HL-60/S4 treated with phorbol 12-myristate 13-acetate at 8.2 ng/mL for 4 days and 3 days (cell line): ENCODE measurements around the gene ERV3-1.
"Not testable (repeated sequence)": the region's sequence is repeated elsewhere in the genome, so short reads cannot be mapped to it uniquely, and the experiment has no call there.

Experiments used
- in situ Hi-C: fragments of 300-500 bp; cut with MboI; formaldehyde crosslinking; loops from 2 replicates; pipeline ENCODE4 v1.15.0; 2022; ENCODE audit warnings: low sequenced_read_pairs

Gene ERV3-1

GRCh38 chr7:65001291-65001814, 5.1 kb downstream of the ERV3-1 start:
- in situ Hi-C loops = no loop called here

- in situ Hi-C loops = no loop called here
Observed at GRCh38 chr7:64999165-65000004, 7.1 kb downstream of the ERV3-1 start.

DNA sequence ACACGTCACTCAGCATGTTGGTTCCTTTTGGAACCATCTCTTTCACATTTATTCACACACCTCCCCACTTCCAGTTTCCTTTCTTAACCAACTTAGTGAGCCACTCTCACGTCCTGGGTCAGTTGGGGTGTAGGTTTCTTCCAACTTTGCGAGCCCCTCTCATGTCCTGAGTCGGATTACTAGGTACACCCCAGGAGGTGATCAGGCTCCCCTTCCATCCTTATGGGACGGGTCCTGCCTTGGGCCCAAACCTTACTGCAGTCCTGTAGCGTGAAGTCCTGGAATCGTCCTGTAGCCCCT, 7.7 kb downstream of the ERV3-1 start:
- in situ Hi-C loops = no loop called here

- in situ Hi-C loops = no loop called here
Observed at GRCh38 chr7:64997927-64998391, 8.5 kb downstream of the ERV3-1 start.

GRCh38 chr7:64997164-64997908, 9.2 kb downstream of the ERV3-1 start:
- in situ Hi-C loops = no loop called here

- in situ Hi-C loops = no loop called here
Observed at GRCh38 chr7:64996305-64996704, 10.2 kb downstream of the ERV3-1 start.

- in situ Hi-C loops = no loop called here
Observed at GRCh38 chr7:64993901-64994300, 12.6 kb downstream of the ERV3-1 start.

DNA sequence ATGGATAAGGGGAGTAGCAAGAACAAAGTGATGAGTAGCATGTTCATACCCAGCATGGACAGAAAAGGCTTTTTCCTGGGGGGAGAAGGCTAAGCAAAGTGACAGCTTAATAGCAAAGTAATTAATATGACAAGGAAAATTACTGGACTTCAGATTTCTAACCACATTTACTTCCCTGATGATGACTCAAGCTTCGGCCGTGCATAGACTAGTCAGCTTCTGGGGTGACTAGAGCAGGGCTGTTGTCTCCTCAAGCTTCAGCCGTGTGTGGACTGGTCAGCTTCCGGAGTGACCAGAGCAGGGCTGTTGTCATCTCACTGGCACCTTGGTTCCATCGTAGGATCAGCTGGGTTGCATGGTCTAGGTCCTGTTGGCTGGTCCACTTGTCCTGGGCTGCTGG, 13.5 kb downstream of the ERV3-1 start:
- in situ Hi-C loops = no loop called here

GRCh38 chr7:64990936-64991335, 15.6 kb downstream of the ERV3-1 start, which contains the start of gene ZNF117:
TSS of gene ZNF117 (minus strand) at chr7:64991036.
- in situ Hi-C loops = no loop called here

DNA sequence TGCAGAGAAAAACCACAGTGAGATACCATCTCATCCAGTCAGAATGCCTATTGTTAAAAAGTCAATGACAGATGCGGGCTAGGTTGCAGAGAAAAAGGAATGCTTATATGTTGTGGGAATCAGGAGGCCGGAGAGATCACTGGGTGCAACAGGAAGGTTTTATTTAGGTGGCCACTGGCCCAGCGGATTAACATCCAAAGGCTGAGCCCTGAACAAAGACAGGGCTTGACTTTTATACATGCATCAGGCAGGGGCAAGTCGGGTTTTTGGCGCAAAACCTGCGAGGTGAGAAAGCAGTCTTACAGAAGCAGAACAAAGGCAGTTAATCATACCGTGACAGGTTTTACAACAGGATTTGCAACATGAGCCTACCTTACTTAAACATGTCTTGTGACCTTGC, 16.3 kb downstream of the ERV3-1 start:
- in situ Hi-C loops = no loop called here

GRCh38 chr7:64978497-64979203, 27.8 kb downstream of the ERV3-1 start:
- in situ Hi-C loops = no loop called here

DNA sequence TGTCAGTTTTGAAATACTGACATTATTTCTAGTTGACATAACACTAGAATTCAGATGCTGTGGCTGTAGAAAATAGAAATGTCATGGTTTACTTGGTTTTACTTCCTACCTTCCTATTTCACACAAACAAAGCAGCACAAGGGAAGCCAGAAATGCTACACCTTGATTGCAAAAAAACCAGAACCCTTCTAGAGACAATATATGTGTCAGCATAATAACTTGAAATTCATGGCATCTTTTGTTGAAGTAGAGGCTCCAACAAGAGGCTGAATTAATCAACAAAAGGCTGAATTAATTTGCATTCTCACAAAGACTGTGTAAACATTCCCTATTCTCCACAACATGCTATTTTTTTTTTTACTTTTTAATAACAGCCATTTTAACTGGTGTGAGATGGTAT, 40.9 kb downstream of the ERV3-1 start:
- in situ Hi-C loops = no loop called here

DNA sequence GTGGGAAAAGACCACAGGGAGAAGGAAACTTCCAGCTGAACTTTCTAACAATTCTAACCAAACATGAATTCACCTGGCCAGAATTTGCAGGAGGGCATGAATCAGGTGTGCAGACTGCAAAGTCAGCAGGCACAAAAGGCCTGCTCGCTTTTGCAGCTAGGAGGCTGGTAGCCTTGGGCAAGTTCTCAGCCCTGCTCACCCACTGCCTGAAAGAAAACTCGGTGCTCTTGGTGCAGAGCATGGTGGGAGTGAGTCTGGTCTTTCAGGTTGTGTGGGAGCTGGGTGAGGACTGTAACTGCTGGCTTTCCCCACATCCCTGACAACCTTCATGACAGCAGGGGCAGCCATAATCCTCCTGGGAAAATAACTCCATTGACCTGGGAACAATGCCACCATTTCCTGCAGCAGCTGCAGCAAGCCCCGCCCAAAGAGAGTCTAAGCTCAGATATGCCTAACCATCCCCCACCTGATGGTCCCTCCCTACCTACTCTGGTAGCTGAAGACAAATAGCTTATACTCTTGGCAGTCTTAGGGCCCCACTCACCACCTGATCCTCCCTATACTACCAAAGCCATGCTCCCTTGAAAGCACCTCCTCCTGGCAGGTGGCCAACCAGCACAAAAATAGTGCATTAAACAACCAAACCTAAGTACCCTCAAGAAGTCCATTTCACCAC, 47.3 kb downstream of the ERV3-1 start:
- in situ Hi-C loops = no loop called here

- in situ Hi-C loops = no loop called here
Observed at GRCh38 chr7:64951250-64951848, 55.1 kb downstream of the ERV3-1 start.

DNA sequence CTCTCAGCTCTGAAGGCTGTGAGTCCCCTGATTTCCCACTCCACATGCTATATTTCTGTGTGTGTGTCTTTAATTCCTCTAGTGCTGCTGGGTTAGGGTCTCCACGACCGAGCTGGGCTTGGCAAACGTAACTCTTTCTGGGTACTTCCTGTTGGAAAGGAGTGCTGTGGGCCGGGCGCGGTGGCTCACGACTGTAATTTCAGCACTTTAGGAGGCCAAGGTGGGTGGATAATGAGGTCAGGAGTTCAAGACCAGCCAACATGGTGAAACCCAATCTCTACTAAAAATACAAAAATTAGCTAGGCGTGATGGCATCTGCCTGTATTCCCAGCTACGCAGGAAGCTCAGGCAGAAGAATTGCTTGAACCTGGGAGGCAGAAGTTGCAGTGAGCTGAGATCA, 55.8 kb downstream of the ERV3-1 start:
- in situ Hi-C loops = not testable (repeated sequence)

- in situ Hi-C loops = not testable (repeated sequence)
Observed at GRCh38 chr7:64948774-64949173, 57.7 kb downstream of the ERV3-1 start.

DNA sequence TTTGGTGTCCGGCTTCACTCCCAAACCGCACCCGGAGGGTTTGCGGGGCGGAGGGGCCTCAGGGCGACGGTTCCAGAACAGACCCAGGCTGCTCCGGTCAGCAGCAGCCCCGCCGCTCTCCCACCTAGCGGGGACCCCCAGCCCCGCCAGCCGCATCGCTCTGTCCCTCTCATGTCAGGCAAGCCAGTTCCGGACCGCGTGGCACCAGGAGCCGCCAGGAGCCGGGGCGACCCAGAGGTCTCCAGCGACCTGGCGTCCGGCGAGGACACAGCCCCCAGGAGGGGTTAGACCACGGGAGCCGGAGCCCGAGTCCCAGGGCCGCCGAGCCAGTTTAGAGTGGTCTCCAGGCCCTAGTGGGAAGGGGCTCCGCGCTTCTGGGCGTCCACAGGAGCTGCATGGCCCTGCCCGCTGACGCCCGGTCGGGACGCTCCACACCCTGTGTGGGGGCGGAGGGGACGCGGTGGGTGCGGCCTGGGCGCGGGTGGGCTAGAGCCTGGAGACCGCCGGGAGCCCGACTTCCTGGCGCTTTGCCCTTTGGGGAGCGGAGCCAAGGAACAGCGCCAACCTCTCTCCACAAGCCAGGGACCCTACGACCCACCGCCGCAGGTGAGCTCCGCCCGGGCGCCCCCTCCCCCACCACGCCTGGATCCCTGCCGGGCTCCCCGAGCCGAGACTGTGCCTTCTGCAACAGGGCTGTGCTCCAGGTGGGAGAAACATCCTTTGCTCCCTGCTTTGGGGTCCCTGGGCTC, 59.1 kb downstream of the ERV3-1 start:
- in situ Hi-C loops = no loop called here

DNA sequence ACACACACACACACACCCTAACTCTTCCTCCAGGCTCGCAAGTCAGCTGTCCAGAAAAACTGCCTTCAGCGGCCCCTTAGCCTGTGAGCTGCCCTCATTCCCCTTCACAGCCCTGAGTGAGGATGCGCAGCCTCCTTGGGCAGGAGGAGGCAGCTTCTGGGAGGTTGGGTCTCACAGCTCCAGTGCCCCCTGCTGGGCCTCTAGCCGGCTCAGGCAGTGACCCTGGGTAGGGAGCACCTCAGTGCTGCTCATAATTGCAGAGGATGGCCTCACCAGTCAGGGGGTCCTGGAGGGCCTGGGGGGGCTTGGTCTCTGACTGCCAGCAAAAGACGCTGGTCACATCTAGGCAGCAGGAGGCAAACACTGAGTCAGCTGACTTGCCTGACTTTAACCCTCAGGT, 59.7 kb downstream of the ERV3-1 start:
- in situ Hi-C loops = no loop called here

DNA sequence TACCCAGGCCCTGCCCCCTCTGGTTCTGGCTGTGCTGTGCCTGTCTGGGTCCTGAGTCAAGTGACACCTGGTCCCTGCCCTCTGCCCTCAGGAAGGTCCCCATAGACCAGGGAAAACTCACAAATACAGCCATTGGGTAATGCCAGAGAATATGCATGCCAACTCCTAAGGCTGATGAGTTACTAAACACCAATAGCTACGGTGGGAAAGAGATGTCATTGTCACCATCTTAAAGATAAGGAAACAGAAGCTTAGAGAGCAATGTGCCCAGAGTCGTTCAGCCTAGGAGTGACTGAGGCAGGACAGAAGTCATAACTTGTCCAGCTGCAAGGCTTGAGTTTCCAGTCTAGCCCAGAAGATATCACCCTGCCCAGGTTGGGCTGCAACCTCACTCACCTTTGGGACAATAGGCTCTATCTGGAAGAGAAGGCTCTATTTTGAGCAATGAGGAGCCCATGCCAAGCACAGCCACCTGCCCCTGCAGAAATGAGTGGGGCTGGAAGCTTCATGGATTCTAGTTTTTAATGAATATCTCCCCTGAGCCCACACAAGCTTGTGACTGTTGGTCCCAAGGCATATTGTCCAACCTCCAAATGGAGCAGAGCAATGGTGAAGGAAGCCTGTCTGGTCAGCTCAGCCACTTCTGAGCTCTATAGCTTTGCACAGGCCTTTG, 60.8 kb downstream of the ERV3-1 start:
- in situ Hi-C loops = no loop called here
